Measurements from ENCODE around the gene HECTD4. TPM values are rescaled to one million over a fixed set of nuclear protein-coding genes. Genes with fewer than 3 reads are reported as not detected.
A peak's percentile ranks its signal among the peaks of the same experiment; 100 is the strongest.

The HECTD4 gene
- total and polyA plus RNA-seq, 9 of the 15 experiments (the other 6 are each of a cell fraction or from before 2014, with no cell fraction given) = 3.5 to 33.3 (median 13.5) TPM

DNA sequence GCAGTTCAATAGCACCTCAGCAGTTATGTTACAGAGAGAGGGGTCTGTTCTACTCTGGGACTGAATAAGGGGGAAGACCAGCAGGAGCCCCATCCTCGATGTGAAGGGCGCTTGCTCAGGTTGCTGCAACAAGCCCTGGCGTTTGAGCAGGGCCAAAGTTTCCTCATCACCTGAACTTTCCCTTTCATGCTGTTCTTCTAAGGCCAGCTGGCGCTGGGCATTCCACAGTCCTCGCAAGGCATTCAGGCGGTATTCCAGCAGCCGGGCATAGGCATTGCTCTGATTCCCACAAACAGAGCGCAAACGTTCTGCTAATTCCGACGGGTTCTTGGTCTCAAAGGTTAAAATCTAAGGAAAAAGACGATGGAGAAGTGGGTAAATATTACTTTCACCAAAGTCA is 62.8 kb downstream of the HECTD4 start:
- Histone ChIP-seq H3K9ac (ENCODE audit: insufficient read depth in 1 of 2, low read depth in 2 of 2, low read length in 2 of 2) (0 out of 4 replicates have a peak overlapping the region, but pooled peaks of 1 of the 2 experiments have one; percentile 36), H3K4me1 (replicated peaks in 1 of 2; ENCODE audit: control insufficient read depth in 2 of 2, insufficient read depth in 2 of 2, low read length in 2 of 2) (no peaks in the 10 kb centered on the region), H3K27me3 (ENCODE audit: control insufficient read depth in 2 of 2, insufficient read depth in 2 of 2, low read length in 2 of 2) (no peaks in the 10 kb centered on the region), H4K20me1 (replicated peaks; ENCODE audit: control insufficient read depth, insufficient read depth, low read length) (no peaks in the 10 kb centered on the region), H3K9me1 (ENCODE audit: control insufficient read depth, insufficient read depth, low read length) (no peaks in the 10 kb centered on the region), H3K9me3 (replicated peaks; ENCODE audit: control insufficient read depth, insufficient read depth, low read depth, low read length) (no peaks in the 10 kb centered on the region), H2AFZ (ENCODE audit: low read depth, low read length) (no peak overlapping the region), H3K4me3 (no peak overlapping the region), H3K27ac (ENCODE audit: extremely low read depth, low read depth, low read length) (no peak overlapping the region), H3K4me2 (ENCODE audit: insufficient read depth, low read length) (no peak overlapping the region), H3K79me2 (ENCODE audit: control insufficient read depth, insufficient read depth, low read length) (no peaks in the 10 kb centered on the region), H3K36me3 (ENCODE audit: control insufficient read depth, insufficient read depth, low read length) (peaks cover 26% of the 10 kb centered on the region)
- TSS peak; percentile 30 for BruUV-seq (replicated peaks)
- in situ Hi-C loops (cut with MboI) = no loop called here
- 90% methylated on average over 12 of the region's 12 CpGs for WGBS (ENCODE audit: insufficient coverage, low coverage, missing lambda C conversion rate)
- ChIA-PET CTCF (ENCODE audit: low intra/inter-chr PET ratio) (no interaction called here), POLR2A (interaction anchor here (0.6 kb wide), 1 partner anchor 50 kb away, joined by 3 read pairs; no protein-coding TSS in a partner anchor)
- TF ChIP-seq PPARD (CRISPR knock-in tag; IDR thresholded peaks at IDR 0.05) = no peak
- TF ChIP-seq SRF (CRISPR knock-in tag; IDR thresholded peaks at IDR 0.05) = no peak
- FAIRE-seq (no peak), ATAC-seq (no peak), DNase-seq (ENCODE audit: extremely low read depth in 1 of 4, low spot score in 3 of 4) (no peak)
- intact Hi-C loops (cut with micrococcal nuclease) = no loop called here

GRCh38 chr12:112317481-112317880 is 64.8 kb downstream of the HECTD4 start:
- DNase-seq (ENCODE audit: extremely low read depth in 1 of 4, low spot score in 3 of 4) (no peak), ATAC-seq (no peak), FAIRE-seq (no peak)
- Histone ChIP-seq H3K4me2 (ENCODE audit: insufficient read depth, low read length) (no peak overlapping the region), H3K9me1 (ENCODE audit: control insufficient read depth, insufficient read depth, low read length) (no peaks in the 10 kb centered on the region), H3K4me1 (replicated peaks in 1 of 2; ENCODE audit: control insufficient read depth in 2 of 2, insufficient read depth in 2 of 2, low read length in 2 of 2) (no peaks in the 10 kb centered on the region), H4K20me1 (replicated peaks; ENCODE audit: control insufficient read depth, insufficient read depth, low read length) (no peaks in the 10 kb centered on the region), H2AFZ (ENCODE audit: low read depth, low read length) (no peak overlapping the region), H3K9ac (ENCODE audit: insufficient read depth in 1 of 2, low read depth in 2 of 2, low read length in 2 of 2) (no peak overlapping the region), H3K4me3 (no peak overlapping the region), H3K9me3 (replicated peaks; ENCODE audit: control insufficient read depth, insufficient read depth, low read depth, low read length) (no peaks in the 10 kb centered on the region), H3K27ac (ENCODE audit: extremely low read depth, low read depth, low read length) (no peak overlapping the region), H3K36me3 (ENCODE audit: control insufficient read depth, insufficient read depth, low read length) (peaks cover 38% of the 10 kb centered on the region), H3K27me3 (ENCODE audit: control insufficient read depth in 2 of 2, insufficient read depth in 2 of 2, low read length in 2 of 2) (no peaks in the 10 kb centered on the region), H3K79me2 (ENCODE audit: control insufficient read depth, insufficient read depth, low read length) (no peaks in the 10 kb centered on the region)
- WGBS (ENCODE audit: insufficient coverage, low coverage, missing lambda C conversion rate) = 79% methylated on average over 6 of the region's 6 CpGs
- in situ Hi-C loops (cut with MboI) (no loop called here), intact Hi-C loops (cut with micrococcal nuclease) (no loop called here)
- ChIA-PET CTCF (ENCODE audit: low intra/inter-chr PET ratio) (no interaction called here), POLR2A (no interaction called here)
- no TSS peak for BruUV-seq (replicated peaks)
- TF ChIP-seq CBX5 (IDR thresholded peaks at IDR 0.05; ENCODE audit: borderline replicate concordance, low read depth) (no peak), ZZZ3 (IDR thresholded peaks at IDR 0.05) (no peak), TRIM25 (IDR thresholded peaks at IDR 0.05; ENCODE audit: borderline replicate concordance) (no peak), ZBTB8A (IDR thresholded peaks at IDR 0.05; ENCODE audit: partially characterized antibody) (no peak), HDAC6 (IDR thresholded peaks at IDR 0.05; ENCODE audit: low read depth, low read length) (no peak), GATAD2A (IDR thresholded peaks at IDR 0.05) (no peak), ZNF134 (CRISPR knock-in tag; conservative IDR thresholded peaks at IDR 0.05) (no peak), MIER1 (IDR thresholded peaks at IDR 0.05; ENCODE audit: low read depth) (no peak), ZNF174 (CRISPR knock-in tag; IDR thresholded peaks at IDR 0.05) (no peak)

Data from K562 (cell line).